Osteocyte (in vitro differentiated cells): Measurements from ENCODE around the gene EPHB3. TPM values are rescaled to one million over a fixed set of nuclear protein-coding genes. Genes with fewer than 3 reads are reported as not detected.

Source experiments
- DNase-seq: peaks from one replicate; pipeline ENCODE4 v3.0.0; 2021; ENCODE audit warnings: mixed read lengths; ENCODE audit not compliant: unreplicated experiment; ENCODE audit errors: extremely low spot score
- H3K27ac Mint-ChIP-seq: one replicate; pipeline ENCODE4 v1.8.0; 2021; ENCODE audit warnings: mild to moderate bottlenecking, mixed read lengths; ENCODE audit not compliant: unreplicated experiment
- H3K27me3 Mint-ChIP-seq: one replicate; pipeline ENCODE4 v1.8.0; 2021; ENCODE audit warnings: mixed read lengths; ENCODE audit not compliant: unreplicated experiment
- H3K36me3 Mint-ChIP-seq: one replicate; pipeline ENCODE4 v1.8.0; 2021; ENCODE audit warnings: mixed read lengths; ENCODE audit not compliant: unreplicated experiment
- H3K4me1 Mint-ChIP-seq: one replicate; pipeline ENCODE4 v1.8.0; 2021; ENCODE audit warnings: mixed read lengths; ENCODE audit not compliant: unreplicated experiment
- H3K4me3 Mint-ChIP-seq: one replicate; pipeline ENCODE4 v1.8.0; 2021; ENCODE audit warnings: mild to moderate bottlenecking, moderate library complexity, mixed read lengths; ENCODE audit not compliant: unreplicated experiment
- H3K9me3 Mint-ChIP-seq: one replicate; pipeline ENCODE4 v1.8.0; 2021; ENCODE audit warnings: mixed read lengths; ENCODE audit not compliant: unreplicated experiment
- total RNA-seq: library from RNA; stranded (reverse); gene quantifications from 2 replicates; pipeline ENCODE4 v1.2.1, GENCODE V29; 2021
- TF ChIP-seq, protein P1 (sequence below): fragments of 200-600 bp; sonication (generic); IDR thresholded peaks from 2 replicates; pipeline ENCODE4 v1.5.0; 2021; ENCODE audit warnings: antibody characterized with exemption, mild to moderate bottlenecking, moderate library complexity

EPHB3 gene
- total RNA-seq, 1 donor from 2014 or later, result 11.4 TPM

DNA sequence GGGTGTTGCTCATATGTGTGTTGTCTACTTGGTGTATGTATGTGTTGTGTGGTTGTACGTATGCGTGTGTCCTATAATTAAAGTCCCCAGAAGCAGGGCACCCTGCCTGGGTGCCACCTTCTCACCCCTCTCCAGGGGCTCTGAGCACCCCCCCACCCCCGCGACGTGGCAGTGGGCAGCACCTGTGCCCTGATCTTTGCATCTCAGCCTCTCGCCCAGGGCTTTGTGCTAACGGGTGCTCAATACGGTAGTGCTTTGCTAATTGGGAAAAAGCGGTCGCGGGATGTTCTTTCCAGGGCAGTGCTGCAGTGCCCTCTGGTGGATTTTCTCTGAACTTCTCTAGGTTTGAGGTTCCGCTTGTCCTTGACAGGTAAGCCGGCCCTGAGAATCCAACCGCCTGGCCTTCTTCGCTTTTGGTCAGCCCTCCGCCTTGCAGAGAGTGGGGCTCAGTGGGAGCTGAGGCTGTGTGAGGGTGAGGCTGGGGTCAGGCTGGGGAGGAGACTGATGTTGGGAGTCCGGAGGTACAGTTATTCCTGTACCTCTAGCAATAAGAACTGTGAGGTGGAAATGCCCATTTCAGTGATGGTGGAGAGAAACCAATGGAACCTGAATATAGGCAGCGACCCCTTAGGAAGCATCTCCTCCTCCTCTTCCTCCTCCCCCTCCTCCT is 17.6 kb upstream of the EPHB3 start:
- TF ChIP-seq, protein P1, sequence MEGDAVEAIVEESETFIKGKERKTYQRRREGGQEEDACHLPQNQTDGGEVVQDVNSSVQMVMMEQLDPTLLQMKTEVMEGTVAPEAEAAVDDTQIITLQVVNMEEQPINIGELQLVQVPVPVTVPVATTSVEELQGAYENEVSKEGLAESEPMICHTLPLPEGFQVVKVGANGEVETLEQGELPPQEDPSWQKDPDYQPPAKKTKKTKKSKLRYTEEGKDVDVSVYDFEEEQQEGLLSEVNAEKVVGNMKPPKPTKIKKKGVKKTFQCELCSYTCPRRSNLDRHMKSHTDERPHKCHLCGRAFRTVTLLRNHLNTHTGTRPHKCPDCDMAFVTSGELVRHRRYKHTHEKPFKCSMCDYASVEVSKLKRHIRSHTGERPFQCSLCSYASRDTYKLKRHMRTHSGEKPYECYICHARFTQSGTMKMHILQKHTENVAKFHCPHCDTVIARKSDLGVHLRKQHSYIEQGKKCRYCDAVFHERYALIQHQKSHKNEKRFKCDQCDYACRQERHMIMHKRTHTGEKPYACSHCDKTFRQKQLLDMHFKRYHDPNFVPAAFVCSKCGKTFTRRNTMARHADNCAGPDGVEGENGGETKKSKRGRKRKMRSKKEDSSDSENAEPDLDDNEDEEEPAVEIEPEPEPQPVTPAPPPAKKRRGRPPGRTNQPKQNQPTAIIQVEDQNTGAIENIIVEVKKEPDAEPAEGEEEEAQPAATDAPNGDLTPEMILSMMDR, result peak; percentile 88
- H3K27me3 Mint-ChIP-seq, result peaks cover 77% of the 10 kb centered on the region
- H3K4me1 Mint-ChIP-seq, result peaks cover 3% of the 10 kb centered on the region
- H3K27ac Mint-ChIP-seq, result no peak overlapping the region
- H3K4me3 Mint-ChIP-seq, result no peak overlapping the region
- H3K9me3 Mint-ChIP-seq, result no peaks in the 10 kb centered on the region
- no peaks in the 10 kb centered on the region for H3K36me3 Mint-ChIP-seq
- DNase-seq, result no peak

DNA sequence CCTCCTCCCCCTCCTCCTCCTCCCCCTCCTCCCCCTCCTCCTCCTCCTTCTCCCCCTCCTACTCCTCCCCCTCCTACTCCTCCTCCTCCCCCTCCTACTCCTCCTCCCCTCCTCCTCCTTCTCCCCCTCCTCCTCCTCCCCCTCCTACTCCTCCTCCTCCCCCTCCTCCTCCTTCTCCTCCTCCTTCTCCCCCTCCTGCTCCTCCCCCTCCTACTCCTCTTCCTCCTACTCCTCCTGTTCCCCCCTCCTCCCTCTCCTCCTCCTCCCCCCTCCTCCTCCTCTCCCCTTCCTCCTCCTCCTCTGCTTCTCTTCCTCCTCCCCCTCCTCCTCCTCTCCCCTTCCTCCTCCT is 17.1 kb upstream of the EPHB3 start:
- H3K4me3 Mint-ChIP-seq, result no peak overlapping the region
- H3K27me3 Mint-ChIP-seq, result peaks cover 75% of the 10 kb centered on the region
- TF ChIP-seq, protein P1, result no peak
- no peak for DNase-seq
- H3K36me3 Mint-ChIP-seq, result no peaks in the 10 kb centered on the region
- no peak overlapping the region for H3K27ac Mint-ChIP-seq
- H3K4me1 Mint-ChIP-seq, result peaks cover 3% of the 10 kb centered on the region
- H3K9me3 Mint-ChIP-seq, result no peaks in the 10 kb centered on the region

DNA sequence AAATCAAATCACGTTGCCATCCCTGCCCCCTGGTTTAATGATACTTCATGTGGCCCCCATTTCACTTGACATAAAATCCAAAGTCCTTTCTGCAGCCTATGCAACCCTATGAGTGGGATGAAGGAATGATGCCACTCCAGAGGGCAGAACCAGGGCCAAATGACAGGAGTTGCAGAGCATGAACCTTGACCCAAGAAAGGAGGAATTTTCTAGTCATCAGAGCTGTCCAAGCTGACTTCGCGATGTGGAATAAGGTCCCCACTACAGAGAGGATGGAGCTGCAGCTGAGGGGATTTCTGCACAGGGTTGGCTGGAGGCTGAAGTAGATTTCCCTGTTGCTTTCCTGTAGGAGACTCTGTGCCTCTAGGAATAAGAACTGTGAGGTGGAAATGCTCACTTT is 15.8 kb upstream of the EPHB3 start:
- H3K27ac Mint-ChIP-seq, result no peak overlapping the region
- no peaks in the 10 kb centered on the region for H3K9me3 Mint-ChIP-seq
- TF ChIP-seq, protein P1, result no peak
- H3K4me1 Mint-ChIP-seq, result peaks cover 3% of the 10 kb centered on the region
- H3K27me3 Mint-ChIP-seq, result peaks cover 72% of the 10 kb centered on the region
- H3K4me3 Mint-ChIP-seq, result no peak overlapping the region
- no peak for DNase-seq
- H3K36me3 Mint-ChIP-seq, result no peaks in the 10 kb centered on the region

DNA sequence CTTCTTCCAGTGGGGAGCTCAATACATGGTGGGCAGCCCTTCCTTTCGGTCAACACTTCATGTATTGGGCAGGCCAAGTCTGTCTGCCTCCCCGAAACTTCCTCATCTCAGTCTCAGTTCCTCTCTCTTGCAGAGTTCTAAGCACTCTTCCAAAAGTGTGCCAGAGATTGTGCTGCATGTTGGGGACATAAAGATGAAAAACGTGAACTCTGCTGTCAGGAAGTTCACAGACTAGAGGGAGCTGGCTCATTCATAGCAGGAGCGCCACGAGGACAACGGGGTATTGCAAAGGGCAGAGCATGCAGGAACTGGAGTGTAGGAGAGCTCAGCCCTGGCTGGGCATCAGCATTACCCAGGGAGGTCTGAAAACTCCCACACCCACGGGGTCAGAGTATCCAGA is 15.3 kb upstream of the EPHB3 start:
- DNase-seq, result no peak
- H3K36me3 Mint-ChIP-seq, result no peaks in the 10 kb centered on the region
- H3K4me1 Mint-ChIP-seq, result peaks cover 3% of the 10 kb centered on the region
- peaks cover 72% of the 10 kb centered on the region for H3K27me3 Mint-ChIP-seq
- no peak overlapping the region for H3K27ac Mint-ChIP-seq
- H3K9me3 Mint-ChIP-seq, result no peaks in the 10 kb centered on the region
- TF ChIP-seq, protein P1, result no peak
- no peak overlapping the region for H3K4me3 Mint-ChIP-seq

DNA sequence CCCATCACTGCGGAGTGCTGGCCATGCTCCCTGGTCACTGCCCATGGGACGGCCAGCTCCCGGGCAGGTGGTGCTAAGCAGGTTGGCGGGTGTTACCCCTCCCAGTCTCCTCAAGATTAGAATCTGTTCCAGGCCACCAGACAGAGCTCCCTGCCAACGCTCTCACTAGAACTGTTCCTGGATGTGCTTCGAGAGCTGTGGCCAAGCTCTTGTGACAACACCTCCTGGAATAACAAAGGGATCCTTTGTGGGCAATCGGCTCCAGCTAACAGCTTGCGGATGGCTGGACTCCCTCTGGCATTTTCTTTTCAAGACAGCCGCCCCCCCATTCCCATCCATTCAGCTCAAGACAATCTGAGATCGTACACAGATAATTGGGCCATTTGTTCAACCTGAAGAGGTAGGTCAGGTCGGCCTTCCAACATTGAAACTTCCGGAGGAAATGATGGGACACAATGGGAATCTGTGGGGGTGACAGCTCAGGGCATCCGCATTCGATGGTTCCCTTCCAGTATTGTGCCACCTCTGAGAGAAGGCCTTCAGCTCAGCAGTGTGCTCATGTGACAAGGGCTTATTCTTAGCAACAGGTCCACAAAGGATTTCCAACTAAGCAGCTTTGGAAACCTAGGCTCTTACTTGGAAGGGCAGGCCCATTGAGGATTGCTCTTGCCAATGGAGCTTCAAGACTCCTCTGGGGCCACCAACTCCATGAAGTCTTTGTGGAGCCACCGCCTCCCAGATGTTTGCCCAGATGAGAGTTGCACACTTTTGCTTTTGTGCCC is 11.6 kb upstream of the EPHB3 start:
- no peaks in the 10 kb centered on the region for H3K9me3 Mint-ChIP-seq
- no peak for DNase-seq
- no peak overlapping the region for H3K27ac Mint-ChIP-seq
- no peaks in the 10 kb centered on the region for H3K4me1 Mint-ChIP-seq
- no peak overlapping the region for H3K4me3 Mint-ChIP-seq
- peaks cover 70% of the 10 kb centered on the region for H3K27me3 Mint-ChIP-seq
- no peaks in the 10 kb centered on the region for H3K36me3 Mint-ChIP-seq
- TF ChIP-seq, protein P1, result no peak
